Measurements from ENCODE around the gene LCP2. TPM values are rescaled to one million over a fixed set of nuclear protein-coding genes. Genes with fewer than 3 reads are reported as not detected.

LCP2 gene
- total and polyA plus RNA-seq, 2 of the 8 experiments (the other 6 are each of a cell fraction or from before 2014, with no cell fraction given), result 0.26 to 0.33 TPM

- Histone ChIP-seq H3K14ac (ENCODE audit: insufficient read length) (no peak overlapping the region), H3K9me3 (ENCODE audit: insufficient read depth in 2 of 2, low read depth in 1 of 2, low read length in 1 of 2) (peaks cover 2 to 13% of the 10 kb centered on the region in 2 experiments; a peak in 2 of 4 replicates), H3K27ac (ENCODE audit: low read depth, low read length) (no peak overlapping the region), H2AK5ac (ENCODE audit: low read depth, low read length) (no peak overlapping the region), H2BK15ac (ENCODE audit: low read length) (no peak overlapping the region), H2BK20ac (ENCODE audit: low read length) (no peak overlapping the region), H3K18ac (ENCODE audit: extremely low read depth, low read length) (no peak overlapping the region), H3K9ac (replicated peaks in 1 of 4; ENCODE audit: extremely low read depth in 1 of 4, low read depth in 3 of 4, low read length in 3 of 4) (no peak overlapping the region), H3K56ac (replicated peaks; ENCODE audit: insufficient read length, low read depth, low read length) (no peak overlapping the region), H3K4ac (replicated peaks; ENCODE audit: insufficient read length, low read depth, low read length) (no peak overlapping the region), H4K91ac (replicated peaks; ENCODE audit: insufficient read length, low read length) (no peak overlapping the region), H3K23ac (ENCODE audit: insufficient read length) (no peak overlapping the region), H3K4me2 (ENCODE audit: insufficient read depth in 1 of 2, low read depth in 2 of 2, low read length in 2 of 2) (no peak overlapping the region), H4K5ac (ENCODE audit: insufficient read length, low read depth, low read length) (no peak overlapping the region), H3K4me1 (replicated peaks in 1 of 4; ENCODE audit: control insufficient read depth in 3 of 4, insufficient read depth in 4 of 4, low read length in 3 of 4) (peaks cover 0 to 7% (median 4%) of the 10 kb centered on the region in 4 experiments; a peak in 3 of 7 replicates), H2AFZ (ENCODE audit: low read length) (no peak overlapping the region), H3K23me2 (ENCODE audit: low read depth, low read length) (no peaks in the 10 kb centered on the region), H2BK5ac (ENCODE audit: low read depth, low read length) (no peak overlapping the region), H4K8ac (ENCODE audit: extremely low read depth, insufficient read depth, low read length) (no peak overlapping the region), H3K79me1 (ENCODE audit: low read depth, low read length) (no peaks in the 10 kb centered on the region), H3K27me3 (replicated peaks in 1 of 4; ENCODE audit: control insufficient read depth in 3 of 4, extremely low read depth in 1 of 4, insufficient read depth in 3 of 4, low read length in 3 of 4) (no peaks in the 10 kb centered on the region), H3K4me3 (ENCODE audit: extremely low read depth in 1 of 4, insufficient read depth in 2 of 4, low read depth in 3 of 4, low read length in 4 of 4) (no peak overlapping the region), H2BK120ac (replicated peaks; ENCODE audit: low read depth, low read length) (no peak overlapping the region), H3K79me2 (ENCODE audit: control insufficient read depth in 1 of 2, insufficient read depth in 2 of 2, low read length in 2 of 2) (no peaks in the 10 kb centered on the region), H2BK12ac (ENCODE audit: low read depth, low read length) (no peak overlapping the region), H4K20me1 (replicated peaks in 1 of 2; ENCODE audit: control insufficient read depth in 1 of 2, insufficient read depth in 2 of 2, low read length in 2 of 2) (no peaks in the 10 kb centered on the region), H3K36me3 (ENCODE audit: control insufficient read depth in 2 of 4, insufficient read depth in 4 of 4, low read length in 3 of 4) (no peaks in the 10 kb centered on the region)
- FAIRE-seq (no peak), DNase-seq (ENCODE audit: low read depth in 1 of 2, low spot score in 2 of 2) (no peak)
- WGBS, 2 experiments (ENCODE audit: extremely low coverage in 1 of 2, insufficient coverage in 1 of 2, insufficient read length in 1 of 2, insufficient replicate concordance in 2 of 2, low coverage in 1 of 2, low lambda C conversion rate in 2 of 2, missing lambda C conversion rate in 1 of 2), result 96% methylated on average over 2 of the region's 2 CpGs; no CpG with 5 or more reads in 1 of the 2 experiments
- CTCF ChIA-PET (ENCODE audit: partially characterized antibody), result interaction anchor here (0.7 to 2.9 kb wide), 10 partner anchors 15 to 188 kb away, joined by 3 to 14 read pairs (median 4); partner anchors contain the start of gene C5orf58
- POLR2A ChIA-PET (ENCODE audit: partially characterized antibody), result interaction anchor here (0.7 kb wide), 1 partner anchor 22 kb away, joined by 3 read pairs; no protein-coding TSS in a partner anchor
- TF ChIP-seq SIN3A (conservative IDR thresholded peaks at IDR 0.05 in 1 of 2, IDR thresholded peaks at IDR 0.05 in 1 of 2; ENCODE audit: low read depth in 1 of 2, low read length in 2 of 2), result no peak
- no peak for TF ChIP-seq GTF2F1 (IDR thresholded peaks at IDR 0.05; ENCODE audit: borderline replicate concordance, low read depth, low read length)
- TF ChIP-seq SP4 (IDR thresholded peaks at IDR 0.05; ENCODE audit: low read length), result no peak
- 0 out of 2 replicates have a peak, but pooled peaks have one; percentile 33 for TF ChIP-seq CEBPB (IDR thresholded peaks at IDR 0.05; ENCODE audit: low read depth, low read length)
- TF ChIP-seq SUZ12 (IDR thresholded peaks at IDR 0.05; ENCODE audit: low read length), result no peak
- TF ChIP-seq SP1 (IDR thresholded peaks at IDR 0.05; ENCODE audit: low read depth, low read length), result no peak
Observed at GRCh38 chr5:170247363-170247762, 50.2 kb downstream of the LCP2 start.

Measured in H1 (cell line).